Uterus (tissue), 4 donors: ENCODE data around the gene AFDN. TPM values are rescaled to one million over a fixed set of nuclear protein-coding genes. Genes with fewer than 3 reads are reported as not detected.

Experiments used
- DNase-seq, 2 donors: peaks; one replicate each; pipeline ENCODE4 v3.0.0-alpha.2; 2019 to 2020
- H3K27ac ChIP-seq, 2 donors: fragments of 200-600 bp; sonication (generic); 1 replicate in 1 of 2; 2 replicates in 1 of 2; pipeline ENCODE4 v1.5.1; 2016 to 2018
- H3K27me3 ChIP-seq, 2 donors: fragments of 200-600 bp; sonication (generic); one replicate each; pipeline ENCODE4 v1.5.1; 2018 to 2019; ENCODE audit warnings: control low read depth in 1 of 2
- H3K36me3 ChIP-seq, 2 donors: fragments of 200-600 bp; sonication (generic); one replicate each; pipeline ENCODE4 v1.5.1; 2019; ENCODE audit warnings: control low read depth in 1 of 2
- H3K4me1 ChIP-seq, 2 donors: fragments of 200-600 bp; sonication (generic); one replicate each; pipeline ENCODE4 v1.5.1; 2018 to 2019; ENCODE audit warnings: control low read depth in 1 of 2
- H3K4me3 ChIP-seq, 2 donors: fragments of 200-600 bp; sonication (generic); 1 replicate in 1 of 2; 2 replicates in 1 of 2; pipeline ENCODE4 v1.5.1; 2018 to 2019; ENCODE audit warnings: mild to moderate bottlenecking in 1 of 2
- H3K9me3 ChIP-seq, 2 donors: fragments of 200-600 bp; sonication (generic); one replicate each; pipeline ENCODE4 v1.5.1; 2019; ENCODE audit warnings: control low read depth in 1 of 2
- CTCF ChIP-seq, 4 experiments: fragments of 200-600 bp in 2 of 4; fragments of 450-650 bp in 2 of 4; sonication (generic) in 2 of 4; IDR thresholded peaks; one replicate each; pipeline ENCODE4 v1.5.1; 2016 to 2019; ENCODE audit warnings: antibody characterized with exemption in 4 of 4, mild to moderate bottlenecking in 2 of 4, moderate library complexity in 1 of 4
- POLR2A ChIP-seq, 2 donors: fragments of 450-650 bp; IDR thresholded peaks; one replicate each; pipeline ENCODE4 v1.6.1; 2016; ENCODE audit warnings: antibody characterized with exemption in 2 of 2, mild to moderate bottlenecking in 1 of 2, moderate library complexity in 1 of 2
- intact Hi-C: fragments of 100-400 bp; cut with DNase I; formaldehyde crosslinking; loops from one replicate; pipeline ENCODE4 v1.15.1; 2023; ENCODE audit warnings: low total_unique reads
- total RNA-seq, 4 donors: library from RNA; depleted of rRNA in 3 of 4; stranded (reverse); fragments of >200 nt in 3 of 4; gene quantifications; one replicate each; pipeline versions ENCODE4 v1.1.0 to v1.2.4, GENCODE V29; 2014 to 2023
- donor health status: DM: yes; HTN: yes; CAD: no.

Gene AFDN
- total RNA-seq, 4 donors from 2014 or later, result 64.6 to 210 (median 120) TPM

- Histone ChIP-seq H3K27me3 (no peaks in the 10 kb centered on the region), H3K27ac (no peak overlapping the region), H3K36me3 (no peaks in the 10 kb centered on the region), H3K4me3 (no peak overlapping the region), H3K4me1 (no peaks in the 10 kb centered on the region), H3K9me3 (no peaks in the 10 kb centered on the region)
- no peak for DNase-seq
- no peak for TF ChIP-seq POLR2A (IDR thresholded peaks at IDR 0.05)
- no peak for TF ChIP-seq CTCF (IDR thresholded peaks at IDR 0.05)
- intact Hi-C loops, result no loop called here
These were observed 8.5 kb downstream of the AFDN start for GRCh38 chr6:167835260-167835659.

- Histone ChIP-seq H3K27ac (no peak overlapping the region), H3K27me3 (no peaks in the 10 kb centered on the region), H3K9me3 (no peaks in the 10 kb centered on the region), H3K4me3 (no peak overlapping the region), H3K4me1 (no peaks in the 10 kb centered on the region), H3K36me3 (no peaks in the 10 kb centered on the region)
- no peak for TF ChIP-seq CTCF (IDR thresholded peaks at IDR 0.05)
- no peak for TF ChIP-seq POLR2A (IDR thresholded peaks at IDR 0.05)
- DNase-seq, result no peak
- intact Hi-C loops, result no loop called here
These were observed 10.0 kb downstream of the AFDN start for GRCh38 chr6:167836721-167837120.

- Histone ChIP-seq H3K4me3 (no peak overlapping the region), H3K27me3 (no peaks in the 10 kb centered on the region), H3K4me1 (no peaks in the 10 kb centered on the region), H3K9me3 (no peaks in the 10 kb centered on the region), H3K36me3 (no peaks in the 10 kb centered on the region), H3K27ac (no peak overlapping the region)
- no peak for TF ChIP-seq CTCF (IDR thresholded peaks at IDR 0.05)
- TF ChIP-seq POLR2A (IDR thresholded peaks at IDR 0.05), result no peak
- intact Hi-C loops, result no loop called here
- DNase-seq, result no peak
These were observed 11.6 kb downstream of the AFDN start for GRCh38 chr6:167838207-167838748.

- no peaks in the 10 kb centered on the region for H3K36me3 ChIP-seq
- no peak overlapping the region for H3K4me3 ChIP-seq
- DNase-seq, result no peak
- TF ChIP-seq POLR2A (IDR thresholded peaks at IDR 0.05) (no peak), CTCF (IDR thresholded peaks at IDR 0.05) (no peak)
- H3K9me3 ChIP-seq, result no peaks in the 10 kb centered on the region
- no peaks in the 10 kb centered on the region for H3K27me3 ChIP-seq
- H3K27ac ChIP-seq, result no peak overlapping the region
- H3K4me1 ChIP-seq, result peaks cover 0 to 3% of the 10 kb centered on the region in 2 donors
- intact Hi-C loops, result no loop called here
These were observed 12.6 kb downstream of the AFDN start for GRCh38 chr6:167839343-167839742.

GRCh38 chr6:167839755-167840154 lies 13.0 kb downstream of the AFDN start:
- intact Hi-C loops, result no loop called here
- Histone ChIP-seq H3K27me3 (no peaks in the 10 kb centered on the region), H3K4me3 (no peak overlapping the region), H3K27ac (no peak overlapping the region), H3K9me3 (no peaks in the 10 kb centered on the region), H3K36me3 (no peaks in the 10 kb centered on the region), H3K4me1 (peaks cover 0 to 3% of the 10 kb centered on the region in 2 donors)
- DNase-seq, result no peak
- TF ChIP-seq POLR2A (IDR thresholded peaks at IDR 0.05) (no peak), CTCF (IDR thresholded peaks at IDR 0.05) (no peak)
